GM21737 (cell line): ENCODE measurements around the gene IQSEC1.

Source experiments
- ATAC-seq: cut with Tn5 transposase; IDR thresholded peaks from one replicate; pipeline ENCODE4 v1.9.1; 2021; ENCODE audit warnings: mild to moderate bottlenecking, moderate library complexity; ENCODE audit not compliant: unreplicated experiment

IQSEC1 gene

GRCh38 chr3:13052191-13052820 is 20.9 kb downstream of the IQSEC1 start:
- ATAC-seq: no peak

- ATAC-seq: no peak
Observed at GRCh38 chr3:13051581-13051980, 21.6 kb downstream of the IQSEC1 start.

- no peak for ATAC-seq
Observed at GRCh38 chr3:13051066-13051465, 22.2 kb downstream of the IQSEC1 start.

- no peak for ATAC-seq
Observed at GRCh38 chr3:13050446-13050845, 22.8 kb downstream of the IQSEC1 start.

GRCh38 chr3:13049400-13049799 is 23.8 kb downstream of the IQSEC1 start:
- ATAC-seq: no peak

- no peak for ATAC-seq
Observed at GRCh38 chr3:13047296-13048165, 25.7 kb downstream of the IQSEC1 start.

GRCh38 chr3:13046569-13047274 is 26.5 kb downstream of the IQSEC1 start:
- peak; percentile 29 for ATAC-seq

- ATAC-seq: peak; percentile 75
Observed at GRCh38 chr3:13045904-13046568, 27.2 kb downstream of the IQSEC1 start.

- ATAC-seq: peak; percentile 2
Observed at GRCh38 chr3:13045241-13045903, 27.9 kb downstream of the IQSEC1 start.

GRCh38 chr3:13044496-13045240 is 28.6 kb downstream of the IQSEC1 start:
- no peak for ATAC-seq

GRCh38 chr3:13043656-13044055 is 29.6 kb downstream of the IQSEC1 start:
- no peak for ATAC-seq

- ATAC-seq: no peak
Observed at GRCh38 chr3:13042715-13043271, 30.4 kb downstream of the IQSEC1 start.

- ATAC-seq: no peak
Observed at GRCh38 chr3:13042127-13042701, 31.0 kb downstream of the IQSEC1 start.

- ATAC-seq: no peak
Observed at GRCh38 chr3:13041113-13041776, 32.0 kb downstream of the IQSEC1 start.

- ATAC-seq: peak; percentile 75
Observed at GRCh38 chr3:13040361-13041074, 32.7 kb downstream of the IQSEC1 start.

GRCh38 chr3:13039213-13039896 is 33.9 kb downstream of the IQSEC1 start:
- ATAC-seq: no peak

- ATAC-seq: no peak
Observed at GRCh38 chr3:13037458-13038117, 35.6 kb downstream of the IQSEC1 start.
